ENCODE results near the gene PLCD3. TPM values are rescaled to one million over a fixed set of nuclear protein-coding genes. Genes with fewer than 3 reads are reported as not detected.
A peak's percentile ranks its signal among the peaks of the same experiment; 100 is the strongest.

The PLCD3 gene
- total RNA-seq, 1 donor from 2014 or later: 1.4 TPM

DNA sequence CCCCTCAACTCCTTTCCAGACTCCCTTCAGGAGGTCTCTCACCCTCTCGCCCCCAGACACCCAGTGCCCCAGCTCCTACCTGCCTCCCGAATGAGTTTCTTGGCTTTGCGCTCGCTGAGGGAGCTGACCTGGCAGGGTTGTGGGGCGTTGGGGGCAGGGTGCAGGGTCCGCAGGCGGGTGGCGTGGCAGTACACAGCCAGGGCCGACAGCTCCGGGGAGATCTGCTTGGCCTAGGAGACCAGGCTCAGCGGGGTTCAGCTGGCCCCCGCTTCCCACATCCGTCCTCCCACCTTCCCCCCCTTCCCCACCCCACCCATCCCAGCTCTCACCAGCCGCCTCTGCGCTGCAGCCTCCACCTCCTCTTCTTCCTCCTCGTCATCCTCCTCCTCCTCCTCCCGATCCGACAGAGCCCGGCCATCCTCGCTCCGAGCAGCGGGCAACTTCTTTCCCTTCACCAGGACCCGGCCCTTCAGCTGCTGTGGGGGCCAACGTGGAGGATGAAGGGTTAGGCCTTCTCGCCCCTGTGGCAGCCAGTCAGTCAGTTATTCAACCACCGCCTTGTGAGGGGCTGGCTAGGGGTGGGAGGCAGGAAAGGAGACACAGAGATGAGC, 17.2 kb downstream of the PLCD3 start:
- H3K27ac Mint-ChIP-seq: no peak overlapping the region
- no peak overlapping the region for H3K4me3 Mint-ChIP-seq
- H3K9me3 Mint-ChIP-seq: no peaks in the 10 kb centered on the region
- no peak for TF ChIP-seq CTCF (IDR thresholded peaks at IDR 0.05)
- intact Hi-C loops (cut with micrococcal nuclease): no loop called here
- no peak for DNase-seq
- CTCF ChIA-PET: no interaction called here
- POLR2A ChIA-PET: no interaction called here
- ATAC-seq (ENCODE audit: low read depth): no peak
- H3K4me1 Mint-ChIP-seq: peaks cover 13% of the 10 kb centered on the region
- H3K36me3 Mint-ChIP-seq (ENCODE audit: low read depth): no peaks in the 10 kb centered on the region
- peaks cover 2% of the 10 kb centered on the region for H3K27me3 Mint-ChIP-seq

GRCh38 chr17:45114117-45114932, 18.0 kb downstream of the PLCD3 start:
- DNase-seq (no peak), ATAC-seq (ENCODE audit: low read depth) (no peak)
- Mint-ChIP-seq H3K27ac (no peak overlapping the region), H3K4me1 (peaks cover 13% of the 10 kb centered on the region), H3K27me3 (no peaks in the 10 kb centered on the region), H3K9me3 (no peaks in the 10 kb centered on the region), H3K4me3 (no peak overlapping the region), H3K36me3 (ENCODE audit: low read depth) (peaks cover 3% of the 10 kb centered on the region)
- intact Hi-C loops (cut with micrococcal nuclease): no loop called here
- CTCF ChIA-PET: no interaction called here
- no peak for TF ChIP-seq CTCF (IDR thresholded peaks at IDR 0.05)
- POLR2A ChIA-PET: no interaction called here

- ATAC-seq (ENCODE audit: low read depth) (no peak), DNase-seq (no peak)
- H3K4me1 Mint-ChIP-seq: peaks cover 13% of the 10 kb centered on the region
- no peak for TF ChIP-seq CTCF (IDR thresholded peaks at IDR 0.05)
- no peaks in the 10 kb centered on the region for H3K27me3 Mint-ChIP-seq
- no peaks in the 10 kb centered on the region for H3K9me3 Mint-ChIP-seq
- no peak overlapping the region for H3K27ac Mint-ChIP-seq
- ChIA-PET POLR2A (interaction anchor here (0.5 kb wide), 1 partner anchor 75 kb away, joined by 3 read pairs; no protein-coding TSS in a partner anchor), CTCF (no interaction called here)
- H3K4me3 Mint-ChIP-seq: no peak overlapping the region
- H3K36me3 Mint-ChIP-seq (ENCODE audit: low read depth): peaks cover 10% of the 10 kb centered on the region
- intact Hi-C loops (cut with micrococcal nuclease): no loop called here
Observed at GRCh38 chr17:45113424-45113754, 18.9 kb downstream of the PLCD3 start.

DNA sequence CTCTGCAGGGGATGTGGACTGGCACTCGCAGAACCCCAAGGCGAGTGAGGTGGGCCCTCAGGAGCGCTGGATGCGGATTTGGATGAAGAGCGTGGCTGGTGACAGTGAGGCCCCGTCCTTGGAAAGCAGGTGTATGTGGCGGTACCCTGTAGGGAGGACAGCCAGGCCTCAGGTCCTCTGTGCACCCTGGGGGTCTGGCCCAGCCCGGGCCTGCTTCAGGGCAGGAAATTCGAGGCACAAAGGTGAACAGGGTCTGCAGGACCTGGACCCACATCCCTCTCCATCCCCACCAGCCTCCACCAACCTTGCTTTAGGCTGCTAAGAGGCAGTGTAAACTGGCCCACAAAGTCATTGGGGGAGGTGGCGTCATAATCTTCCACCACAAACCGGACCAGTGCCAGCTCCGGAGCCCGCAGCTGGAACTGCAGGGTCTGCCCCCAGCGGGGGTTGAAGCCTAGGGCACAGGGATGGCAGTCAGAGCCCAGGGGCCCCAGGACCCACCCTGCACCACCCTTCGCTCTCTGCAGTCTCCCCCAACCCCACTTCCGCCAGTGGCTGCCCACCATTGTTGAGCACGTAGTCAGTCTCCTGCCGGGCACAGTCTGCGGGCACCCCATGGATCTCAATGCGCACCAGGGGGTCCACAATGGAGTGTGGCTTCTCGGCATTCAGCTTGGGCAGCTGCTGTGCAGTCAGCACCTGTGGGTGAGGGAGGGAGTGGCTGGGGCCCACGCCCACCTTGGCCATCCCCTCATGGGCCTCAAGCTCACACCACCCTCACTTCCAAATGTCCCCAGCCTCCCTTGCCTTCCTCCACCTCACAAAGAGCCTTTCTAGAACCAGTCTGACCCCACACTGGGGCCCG, 19.5 kb downstream of the PLCD3 start:
- Mint-ChIP-seq H3K27ac (no peak overlapping the region), H3K4me3 (no peak overlapping the region), H3K36me3 (ENCODE audit: low read depth) (peaks cover 16% of the 10 kb centered on the region), H3K4me1 (peaks cover 13% of the 10 kb centered on the region), H3K27me3 (no peaks in the 10 kb centered on the region), H3K9me3 (no peaks in the 10 kb centered on the region)
- ChIA-PET POLR2A (interaction anchor here (0.5 kb wide), 1 partner anchor 76 kb away, joined by 3 read pairs; no protein-coding TSS in a partner anchor), CTCF (no interaction called here)
- TF ChIP-seq CTCF (IDR thresholded peaks at IDR 0.05): no peak
- no peak for ATAC-seq (ENCODE audit: low read depth)
- intact Hi-C loops (cut with micrococcal nuclease): no loop called here
- DNase-seq: no peak

GRCh38 chr17:45111850-45112249, 20.5 kb downstream of the PLCD3 start:
- Mint-ChIP-seq H3K4me1 (peaks cover 13% of the 10 kb centered on the region), H3K9me3 (no peaks in the 10 kb centered on the region), H3K27ac (no peak overlapping the region), H3K27me3 (no peaks in the 10 kb centered on the region), H3K36me3 (ENCODE audit: low read depth) (peaks cover 24% of the 10 kb centered on the region), H3K4me3 (no peak overlapping the region)
- no peak for TF ChIP-seq CTCF (IDR thresholded peaks at IDR 0.05)
- ChIA-PET POLR2A (interaction anchor here (0.7 kb wide), 2 partner anchors 38 to 49 kb away, joined by 3 to 16 read pairs; no protein-coding TSS in a partner anchor), CTCF (interaction anchor here (1.5 kb wide), 1 partner anchor 13 kb away, joined by 4 read pairs; no protein-coding TSS in a partner anchor)
- ATAC-seq (ENCODE audit: low read depth) (peak; percentile 50), DNase-seq (no peak)
- intact Hi-C loops (cut with micrococcal nuclease): no loop called here
